ENCODE measurements around the gene LEKR1. TPM values are rescaled to one million over a fixed set of nuclear protein-coding genes. Genes with fewer than 3 reads are reported as not detected.

LEKR1 gene
- total and polyA plus RNA-seq, 9 of the 15 experiments (the other 6 are each of a cell fraction or from before 2014, with no cell fraction given) = 0.76 to 1.8 (median 1.2) TPM

DNA sequence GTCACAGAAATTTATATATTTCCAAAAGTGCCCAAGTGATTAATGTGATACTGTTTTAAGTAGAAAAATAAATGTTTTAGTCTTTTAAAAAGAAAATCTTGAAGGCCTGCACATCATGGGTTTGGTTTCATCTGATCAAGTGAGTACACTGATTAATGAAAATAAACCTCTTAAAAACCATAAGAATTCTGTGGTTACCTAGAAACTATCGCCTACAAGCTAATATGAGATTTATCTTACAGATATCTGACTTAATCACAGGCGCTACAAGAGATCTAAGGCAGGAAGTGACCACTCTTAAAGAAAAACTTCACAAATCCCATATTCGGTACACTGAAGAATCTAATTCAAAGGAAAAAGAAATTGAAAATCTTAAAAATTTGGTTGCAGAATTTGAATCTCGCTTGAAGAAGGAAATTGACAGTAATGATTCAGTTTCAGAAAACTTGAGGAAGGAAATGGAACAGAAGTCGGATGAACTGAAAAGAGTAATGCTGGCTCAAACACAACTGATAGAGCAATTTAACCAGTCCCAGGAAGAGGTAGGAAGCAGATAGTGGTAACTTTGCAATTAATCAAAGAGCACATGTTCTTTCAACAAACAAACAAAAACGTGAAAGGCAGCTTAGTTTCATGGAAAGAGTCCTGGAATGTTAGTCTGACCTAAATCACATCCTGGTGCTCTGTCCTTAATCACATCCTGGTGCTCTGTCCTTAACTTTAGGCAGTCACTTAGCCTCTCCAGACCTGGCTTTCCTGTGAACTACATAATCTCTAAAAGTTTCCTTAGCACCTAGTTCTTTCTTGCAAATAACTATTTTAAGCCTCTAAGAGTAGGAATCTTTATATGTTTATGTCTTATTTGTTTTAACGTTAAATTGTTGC, 201.9 kb downstream of the LEKR1 start (continued):
- TF ChIP-seq DDX20 (tag; IDR thresholded peaks at IDR 0.05; ENCODE audit: low read depth) = no peak
- TF ChIP-seq, protein P1, sequence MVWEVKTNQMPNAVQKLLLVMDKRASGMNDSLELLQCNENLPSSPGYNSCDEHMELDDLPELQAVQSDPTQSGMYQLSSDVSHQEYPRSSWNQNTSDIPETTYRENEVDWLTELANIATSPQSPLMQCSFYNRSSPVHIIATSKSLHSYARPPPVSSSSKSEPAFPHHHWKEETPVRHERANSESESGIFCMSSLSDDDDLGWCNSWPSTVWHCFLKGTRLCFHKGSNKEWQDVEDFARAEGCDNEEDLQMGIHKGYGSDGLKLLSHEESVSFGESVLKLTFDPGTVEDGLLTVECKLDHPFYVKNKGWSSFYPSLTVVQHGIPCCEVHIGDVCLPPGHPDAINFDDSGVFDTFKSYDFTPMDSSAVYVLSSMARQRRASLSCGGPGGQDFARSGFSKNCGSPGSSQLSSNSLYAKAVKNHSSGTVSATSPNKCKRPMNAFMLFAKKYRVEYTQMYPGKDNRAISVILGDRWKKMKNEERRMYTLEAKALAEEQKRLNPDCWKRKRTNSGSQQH (CRISPR knock-in tag; IDR thresholded peaks at IDR 0.05) = no peak
- TF ChIP-seq, protein P2, sequence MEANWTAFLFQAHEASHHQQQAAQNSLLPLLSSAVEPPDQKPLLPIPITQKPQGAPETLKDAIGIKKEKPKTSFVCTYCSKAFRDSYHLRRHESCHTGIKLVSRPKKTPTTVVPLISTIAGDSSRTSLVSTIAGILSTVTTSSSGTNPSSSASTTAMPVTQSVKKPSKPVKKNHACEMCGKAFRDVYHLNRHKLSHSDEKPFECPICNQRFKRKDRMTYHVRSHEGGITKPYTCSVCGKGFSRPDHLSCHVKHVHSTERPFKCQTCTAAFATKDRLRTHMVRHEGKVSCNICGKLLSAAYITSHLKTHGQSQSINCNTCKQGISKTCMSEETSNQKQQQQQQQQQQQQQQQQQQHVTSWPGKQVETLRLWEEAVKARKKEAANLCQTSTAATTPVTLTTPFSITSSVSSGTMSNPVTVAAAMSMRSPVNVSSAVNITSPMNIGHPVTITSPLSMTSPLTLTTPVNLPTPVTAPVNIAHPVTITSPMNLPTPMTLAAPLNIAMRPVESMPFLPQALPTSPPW (CRISPR knock-in tag; IDR thresholded peaks at IDR 0.05) = no peak
- TF ChIP-seq, protein P3, sequence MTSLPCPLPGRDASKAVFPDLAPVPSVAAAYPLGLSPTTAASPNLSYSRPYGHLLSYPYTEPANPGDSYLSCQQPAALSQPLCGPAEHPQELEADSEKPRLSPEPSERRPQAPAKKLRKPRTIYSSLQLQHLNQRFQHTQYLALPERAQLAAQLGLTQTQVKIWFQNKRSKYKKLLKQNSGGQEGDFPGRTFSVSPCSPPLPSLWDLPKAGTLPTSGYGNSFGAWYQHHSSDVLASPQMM (CRISPR knock-in tag; IDR thresholded peaks at IDR 0.05) = no peak
- TF ChIP-seq, protein P4, sequence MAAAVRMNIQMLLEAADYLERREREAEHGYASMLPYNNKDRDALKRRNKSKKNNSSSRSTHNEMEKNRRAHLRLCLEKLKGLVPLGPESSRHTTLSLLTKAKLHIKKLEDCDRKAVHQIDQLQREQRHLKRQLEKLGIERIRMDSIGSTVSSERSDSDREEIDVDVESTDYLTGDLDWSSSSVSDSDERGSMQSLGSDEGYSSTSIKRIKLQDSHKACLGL (CRISPR knock-in tag; IDR thresholded peaks at IDR 0.05; ENCODE audit: borderline replicate concordance, poor library complexity, severe bottlenecking) = no peak
- no peak for TF ChIP-seq SMARCB1 (IDR thresholded peaks at IDR 0.05; ENCODE audit: insufficient read length, low read depth)
- no peak for TF ChIP-seq EGR1 (conservative IDR thresholded peaks at IDR 0.05)

All from K562 (cell line).